ENCODE data around the gene TPBG. TPM values are rescaled to one million over a fixed set of nuclear protein-coding genes. Genes with fewer than 3 reads are reported as not detected.

The TPBG gene
- total and polyA plus RNA-seq, 2 donors from 2014 or later: 5.8 to 30.8 TPM

GRCh38 chr6:82374516-82374915 is 10.9 kb downstream of the TPBG start:
- FAIRE-seq (no peak), DNase-seq (no peak)
- Histone ChIP-seq H3K4me1 (ENCODE audit: control insufficient read depth in 2 of 3, insufficient read depth in 2 of 3, low read depth in 1 of 3, low read length in 3 of 3) (no peaks in the 10 kb centered on the region), H3K9ac (ENCODE audit: low read length in 3 of 3) (no peak overlapping the region), H3K4me3 (ENCODE audit: low read length in 3 of 3) (no peak overlapping the region), H3K36me3 (ENCODE audit: control insufficient read depth in 2 of 3, insufficient read depth in 3 of 3, low read length in 3 of 3) (no peaks in the 10 kb centered on the region), H3K9me3 (ENCODE audit: control insufficient read depth in 2 of 3, insufficient read depth in 1 of 3, low read length in 3 of 3) (no peaks in the 10 kb centered on the region), H3K27me3 (ENCODE audit: control insufficient read depth, insufficient read depth, low read length) (no peaks in the 10 kb centered on the region), H3K27ac (ENCODE audit: low read depth in 2 of 2, low read length in 2 of 2) (no peak overlapping the region)
- intact Hi-C loops (cut with DNase I): no loop called here
- no peak for TF ChIP-seq CTCF (IDR thresholded peaks at IDR 0.05; ENCODE audit: borderline replicate concordance, extremely low read depth, insufficient read depth)

- Histone ChIP-seq H3K27me3 (ENCODE audit: control insufficient read depth, insufficient read depth, low read length) (no peaks in the 10 kb centered on the region), H3K36me3 (ENCODE audit: control insufficient read depth in 2 of 3, insufficient read depth in 3 of 3, low read length in 3 of 3) (no peaks in the 10 kb centered on the region), H3K4me1 (ENCODE audit: control insufficient read depth in 2 of 3, insufficient read depth in 2 of 3, low read depth in 1 of 3, low read length in 3 of 3) (no peaks in the 10 kb centered on the region), H3K4me3 (ENCODE audit: low read length in 3 of 3) (no peak overlapping the region), H3K9me3 (ENCODE audit: control insufficient read depth in 2 of 3, insufficient read depth in 1 of 3, low read length in 3 of 3) (no peaks in the 10 kb centered on the region), H3K9ac (ENCODE audit: low read length in 3 of 3) (no peak overlapping the region), H3K27ac (ENCODE audit: low read depth in 2 of 2, low read length in 2 of 2) (no peak overlapping the region)
- intact Hi-C loops (cut with DNase I): no loop called here
- TF ChIP-seq CTCF (IDR thresholded peaks at IDR 0.05; ENCODE audit: borderline replicate concordance, extremely low read depth, insufficient read depth): no peak
- FAIRE-seq (no peak), DNase-seq (no peak)
Observed at GRCh38 chr6:82376636-82377035, 13.0 kb downstream of the TPBG start.

- Histone ChIP-seq H3K27ac (ENCODE audit: low read depth in 2 of 2, low read length in 2 of 2) (no peak overlapping the region), H3K27me3 (ENCODE audit: control insufficient read depth, insufficient read depth, low read length) (no peaks in the 10 kb centered on the region), H3K9ac (ENCODE audit: low read length in 3 of 3) (no peak overlapping the region), H3K4me1 (ENCODE audit: control insufficient read depth in 2 of 3, insufficient read depth in 2 of 3, low read depth in 1 of 3, low read length in 3 of 3) (no peaks in the 10 kb centered on the region), H3K4me3 (ENCODE audit: low read length in 3 of 3) (no peak overlapping the region), H3K36me3 (ENCODE audit: control insufficient read depth in 2 of 3, insufficient read depth in 3 of 3, low read length in 3 of 3) (no peaks in the 10 kb centered on the region), H3K9me3 (ENCODE audit: control insufficient read depth in 2 of 3, insufficient read depth in 1 of 3, low read length in 3 of 3) (no peaks in the 10 kb centered on the region)
- FAIRE-seq (no peak), DNase-seq (no peak)
- TF ChIP-seq CTCF (IDR thresholded peaks at IDR 0.05; ENCODE audit: borderline replicate concordance, extremely low read depth, insufficient read depth): no peak
- intact Hi-C loops (cut with DNase I): no loop called here
Observed at GRCh38 chr6:82380566-82381185, 17.1 kb downstream of the TPBG start.

- H3K36me3 ChIP-seq (ENCODE audit: control insufficient read depth in 2 of 3, insufficient read depth in 3 of 3, low read length in 3 of 3): no peaks in the 10 kb centered on the region
- no peak overlapping the region for H3K27ac ChIP-seq (ENCODE audit: low read depth in 2 of 2, low read length in 2 of 2)
- no peak for DNase-seq
- intact Hi-C loops (cut with DNase I): no loop called here
- no peak overlapping the region for H3K4me3 ChIP-seq (ENCODE audit: low read length in 3 of 3)
- no peak for FAIRE-seq
- H3K27me3 ChIP-seq (ENCODE audit: control insufficient read depth, insufficient read depth, low read length): no peaks in the 10 kb centered on the region
- no peak for TF ChIP-seq CTCF (IDR thresholded peaks at IDR 0.05; ENCODE audit: borderline replicate concordance, extremely low read depth, insufficient read depth)
- no peaks in the 10 kb centered on the region for H3K9me3 ChIP-seq (ENCODE audit: control insufficient read depth in 2 of 3, insufficient read depth in 1 of 3, low read length in 3 of 3)
- no peak overlapping the region for H3K9ac ChIP-seq (ENCODE audit: low read length in 3 of 3)
- no peaks in the 10 kb centered on the region for H3K4me1 ChIP-seq (ENCODE audit: control insufficient read depth in 2 of 3, insufficient read depth in 2 of 3, low read depth in 1 of 3, low read length in 3 of 3)
Observed at GRCh38 chr6:82381278-82381677, 17.7 kb downstream of the TPBG start.

Data from kidney (tissue), 14 donors.